ENCODE measurements around the gene TRIM22.

The TRIM22 gene

DNA sequence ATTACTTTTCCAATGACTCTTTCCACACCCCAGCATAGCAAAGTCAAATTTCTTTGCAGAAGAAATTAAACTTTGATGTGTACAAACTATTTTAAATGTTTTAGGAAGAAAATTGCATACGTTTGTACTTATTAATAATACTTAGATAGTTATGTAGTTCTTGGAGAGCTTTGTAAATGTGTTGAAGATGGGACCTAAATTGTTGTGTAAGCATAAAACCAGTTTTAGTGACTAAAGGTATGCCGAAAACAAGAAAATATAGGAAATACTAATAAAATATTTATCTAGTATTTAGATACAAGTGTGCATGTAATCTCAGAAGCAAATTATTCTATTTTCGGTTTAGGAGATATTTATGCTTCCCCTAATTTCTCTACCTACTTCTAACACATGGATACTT, 60.2 kb downstream of the TRIM22 start:
- TF ChIP-seq, protein P1, sequence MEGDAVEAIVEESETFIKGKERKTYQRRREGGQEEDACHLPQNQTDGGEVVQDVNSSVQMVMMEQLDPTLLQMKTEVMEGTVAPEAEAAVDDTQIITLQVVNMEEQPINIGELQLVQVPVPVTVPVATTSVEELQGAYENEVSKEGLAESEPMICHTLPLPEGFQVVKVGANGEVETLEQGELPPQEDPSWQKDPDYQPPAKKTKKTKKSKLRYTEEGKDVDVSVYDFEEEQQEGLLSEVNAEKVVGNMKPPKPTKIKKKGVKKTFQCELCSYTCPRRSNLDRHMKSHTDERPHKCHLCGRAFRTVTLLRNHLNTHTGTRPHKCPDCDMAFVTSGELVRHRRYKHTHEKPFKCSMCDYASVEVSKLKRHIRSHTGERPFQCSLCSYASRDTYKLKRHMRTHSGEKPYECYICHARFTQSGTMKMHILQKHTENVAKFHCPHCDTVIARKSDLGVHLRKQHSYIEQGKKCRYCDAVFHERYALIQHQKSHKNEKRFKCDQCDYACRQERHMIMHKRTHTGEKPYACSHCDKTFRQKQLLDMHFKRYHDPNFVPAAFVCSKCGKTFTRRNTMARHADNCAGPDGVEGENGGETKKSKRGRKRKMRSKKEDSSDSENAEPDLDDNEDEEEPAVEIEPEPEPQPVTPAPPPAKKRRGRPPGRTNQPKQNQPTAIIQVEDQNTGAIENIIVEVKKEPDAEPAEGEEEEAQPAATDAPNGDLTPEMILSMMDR (IDR thresholded peaks at IDR 0.05; ENCODE audit: control insufficient read depth, extremely low read depth, insufficient read depth), result no peak
- no peak overlapping the region for H3K4me3 ChIP-seq (ENCODE audit: low read depth, low read length)
- DNase-seq (ENCODE audit: low read depth), result no peak

DNA sequence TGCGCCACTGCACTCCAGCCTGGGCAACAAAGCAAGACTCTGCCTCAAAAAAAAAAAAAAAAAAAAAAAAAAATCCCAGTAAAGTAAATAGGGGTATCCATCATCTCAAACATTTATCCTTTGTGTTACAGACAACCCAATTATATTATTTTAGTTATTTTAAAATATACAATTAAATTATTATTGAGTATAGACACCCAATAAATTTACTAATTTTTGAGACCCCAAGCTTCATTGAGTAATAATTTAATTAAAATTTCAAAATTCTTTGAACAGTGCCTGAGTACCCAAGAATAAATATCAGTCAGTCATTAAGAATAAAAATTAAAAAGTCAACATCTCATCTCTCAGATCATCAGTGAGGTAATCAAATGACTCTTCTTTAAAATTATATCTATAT, 64.4 kb downstream of the TRIM22 start, which contains the start of gene OR52N4:
TSS of gene OR52N4 (plus strand) at position 301 of the 400 bp plus-strand sequence. CDS start 498 bp downstream, outside the sequence.
- TF ChIP-seq, protein P1 (IDR thresholded peaks at IDR 0.05; ENCODE audit: control insufficient read depth, extremely low read depth, insufficient read depth), result no peak
- DNase-seq (ENCODE audit: low read depth), result no peak
- H3K4me3 ChIP-seq (ENCODE audit: low read depth, low read length), result no peak within 1 kb of the TSS
